Loucy (cell line): Measurements from ENCODE around the gene GATB.

Experiments used
- CTCF ChIP-seq: fragments of 200-600 bp; sonication (generic); conservative IDR thresholded peaks from 2 replicates; pipeline ENCODE4 v1.5.1; 2014; ENCODE audit warnings: mild to moderate bottlenecking, antibody characterized with exemption, low read length
- EZH2phosphoT487 ChIP-seq: fragments of 200-600 bp; IDR thresholded peaks from 2 replicates; pipeline ENCODE4 v1.6.1; 2018; ENCODE audit warnings: antibody characterized with exemption, mild to moderate bottlenecking, moderate library complexity, borderline replicate concordance

- no peak for TF ChIP-seq CTCF
- no peak for TF ChIP-seq EZH2phosphoT487
Observed at GRCh38 chr4:151774324-151774723, 13.5 kb upstream of the GATB start.
